ENCODE measurements around the gene HNF4A. TPM values are rescaled to one million over a fixed set of nuclear protein-coding genes. Genes with fewer than 3 reads are reported as not detected.

The HNF4A gene
- total and polyA plus RNA-seq, 2 donors (not counting 3 experiments of a cell fraction or from before 2014, with no cell fraction given): not detected

DNA sequence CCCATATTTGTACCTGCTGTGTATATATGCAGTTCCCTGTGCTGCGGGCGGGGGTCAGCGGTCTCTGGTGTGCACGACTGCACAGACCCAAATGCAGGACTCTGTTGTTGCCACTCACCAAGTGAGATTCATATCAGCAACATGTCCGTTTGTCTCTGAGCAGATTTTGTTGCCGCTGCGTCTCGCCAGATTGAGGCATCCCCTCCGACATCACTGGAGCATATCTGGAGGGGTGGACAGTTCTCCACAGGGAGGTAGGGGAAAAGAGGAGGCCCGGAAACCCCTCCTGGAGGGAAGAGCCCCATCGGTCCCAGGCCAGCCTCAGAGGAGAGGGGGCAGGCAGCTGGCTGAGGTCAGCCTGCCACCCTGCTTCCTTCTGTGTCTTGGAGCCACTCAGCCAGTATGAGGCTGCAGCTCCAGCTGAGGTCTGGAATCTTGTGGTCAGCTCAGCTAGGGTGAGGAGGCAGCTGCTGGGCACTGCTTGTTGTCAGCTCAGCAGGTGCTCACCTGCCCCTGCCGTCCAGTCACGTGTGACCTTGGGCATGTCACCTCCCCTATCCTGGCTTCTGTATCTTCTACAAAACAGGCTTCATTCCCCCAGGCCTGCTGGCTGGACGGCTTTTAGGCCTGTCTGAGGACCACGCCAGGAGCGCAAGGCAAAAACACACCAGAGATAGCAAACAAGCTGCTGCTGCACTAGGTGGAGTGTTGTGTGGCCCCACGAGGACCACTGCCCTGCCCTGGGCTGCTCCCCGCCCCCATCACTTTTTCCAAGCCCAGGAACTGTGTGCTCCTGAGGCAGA, 47.1 kb downstream of the HNF4A start:
- H3K27ac ChIP-seq (ENCODE audit: insufficient read depth, low read depth, low read length): no peak overlapping the region
- no peaks in the 10 kb centered on the region for H3K36me3 ChIP-seq (ENCODE audit: control insufficient read depth in 2 of 2, extremely low read depth in 1 of 2, insufficient read depth in 2 of 2, low read length in 2 of 2)
- no peak overlapping the region for H2AFZ ChIP-seq (ENCODE audit: low read depth, low read length)
- H3K4me2 ChIP-seq (ENCODE audit: insufficient read depth, low read length): no peak overlapping the region
- FAIRE-seq (no peak), DNase-seq (ENCODE audit: low read depth, low spot score) (no peak)
- no TSS peak for BruUV-seq (replicated peaks)
- no peak overlapping the region for H3K4me3 ChIP-seq (replicated peaks in 1 of 3; ENCODE audit: insufficient read depth in 1 of 3, low read depth in 1 of 3, low read length in 3 of 3)
- TF ChIP-seq, protein P1, sequence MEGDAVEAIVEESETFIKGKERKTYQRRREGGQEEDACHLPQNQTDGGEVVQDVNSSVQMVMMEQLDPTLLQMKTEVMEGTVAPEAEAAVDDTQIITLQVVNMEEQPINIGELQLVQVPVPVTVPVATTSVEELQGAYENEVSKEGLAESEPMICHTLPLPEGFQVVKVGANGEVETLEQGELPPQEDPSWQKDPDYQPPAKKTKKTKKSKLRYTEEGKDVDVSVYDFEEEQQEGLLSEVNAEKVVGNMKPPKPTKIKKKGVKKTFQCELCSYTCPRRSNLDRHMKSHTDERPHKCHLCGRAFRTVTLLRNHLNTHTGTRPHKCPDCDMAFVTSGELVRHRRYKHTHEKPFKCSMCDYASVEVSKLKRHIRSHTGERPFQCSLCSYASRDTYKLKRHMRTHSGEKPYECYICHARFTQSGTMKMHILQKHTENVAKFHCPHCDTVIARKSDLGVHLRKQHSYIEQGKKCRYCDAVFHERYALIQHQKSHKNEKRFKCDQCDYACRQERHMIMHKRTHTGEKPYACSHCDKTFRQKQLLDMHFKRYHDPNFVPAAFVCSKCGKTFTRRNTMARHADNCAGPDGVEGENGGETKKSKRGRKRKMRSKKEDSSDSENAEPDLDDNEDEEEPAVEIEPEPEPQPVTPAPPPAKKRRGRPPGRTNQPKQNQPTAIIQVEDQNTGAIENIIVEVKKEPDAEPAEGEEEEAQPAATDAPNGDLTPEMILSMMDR (IDR thresholded peaks at IDR 0.05; ENCODE audit: extremely low read depth in 1 of 2, insufficient read depth in 1 of 2, low read depth in 1 of 2, low read length in 2 of 2): no peak
- TF ChIP-seq POLR2AphosphoS5 (IDR thresholded peaks at IDR 0.05; ENCODE audit: insufficient read depth, low read depth, low read length): no peak
- TF ChIP-seq GATA2 (IDR thresholded peaks at IDR 0.05; ENCODE audit: insufficient read depth, insufficient read length, low read depth, low read length): no peak
- no peak for TF ChIP-seq EZH2 (IDR thresholded peaks at IDR 0.05; ENCODE audit: borderline replicate concordance, low read depth, low read length, severe bottlenecking)
- TF ChIP-seq FOS (IDR thresholded peaks at IDR 0.05; ENCODE audit: borderline replicate concordance, insufficient read depth, low read length): no peak
- no peak for TF ChIP-seq JUN (IDR thresholded peaks at IDR 0.05; ENCODE audit: borderline replicate concordance, insufficient read depth, insufficient read length, low read depth)
- TF ChIP-seq MYC (IDR thresholded peaks at IDR 0.05; ENCODE audit: low read depth, low read length): no peak
- no peak for TF ChIP-seq POLR2A (IDR thresholded peaks at IDR 0.05; ENCODE audit: low read depth, low read length)
- TF ChIP-seq, protein P2, sequence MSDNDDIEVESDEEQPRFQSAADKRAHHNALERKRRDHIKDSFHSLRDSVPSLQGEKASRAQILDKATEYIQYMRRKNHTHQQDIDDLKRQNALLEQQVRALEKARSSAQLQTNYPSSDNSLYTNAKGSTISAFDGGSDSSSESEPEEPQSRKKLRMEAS (IDR thresholded peaks at IDR 0.05; ENCODE audit: insufficient read depth, insufficient read length): no peak
- H3K9ac ChIP-seq (replicated peaks; ENCODE audit: extremely low read depth, insufficient read depth, low read length): no peak overlapping the region
- H3K27me3 ChIP-seq (ENCODE audit: control insufficient read depth in 2 of 2, insufficient read depth in 2 of 2, low read length in 2 of 2): no peaks in the 10 kb centered on the region
- no peaks in the 10 kb centered on the region for H3K9me1 ChIP-seq (replicated peaks; ENCODE audit: control insufficient read depth, extremely low read depth, insufficient read depth, low read length)
- ChIA-PET CTCF (no interaction called here), POLR2A (no interaction called here)
- dilution Hi-C loops (cut with MboI; ENCODE audit: extremely low pct_ligation_motif_present, low sequenced_read_pairs) (no loop called here), intact Hi-C loops (cut with micrococcal nuclease) (no loop called here)
- no peaks in the 10 kb centered on the region for H3K9me3 ChIP-seq (replicated peaks; ENCODE audit: control insufficient read depth, insufficient read depth, low read length)
- H4K20me1 ChIP-seq (replicated peaks; ENCODE audit: control insufficient read depth, extremely low read depth, insufficient read depth, low read length): no peaks in the 10 kb centered on the region
- H3K79me2 ChIP-seq (ENCODE audit: control insufficient read depth, insufficient read depth, low read length): no peaks in the 10 kb centered on the region
- H3K4me1 ChIP-seq (ENCODE audit: control insufficient read depth, extremely low read depth, insufficient read depth, low read length): no peaks in the 10 kb centered on the region
